Vagina (tissue), 2 donors: ENCODE data around the gene P4HTM. TPM values are rescaled to one million over a fixed set of nuclear protein-coding genes. Genes with fewer than 3 reads are reported as not detected.

Experiments used
- DNase-seq, 2 donors: peaks; one replicate each; pipeline ENCODE4 v3.0.0-alpha.2; 2017; ENCODE audit errors: extremely low spot score in 2 of 2
- H3K27ac ChIP-seq: fragments of 200-600 bp; sonication (generic); one replicate; pipeline ENCODE4 v1.5.1; 2019
- H3K27me3 ChIP-seq: fragments of 200-600 bp; sonication (generic); one replicate; pipeline ENCODE4 v1.5.1; 2019
- H3K36me3 ChIP-seq, 2 donors: fragments of 200-600 bp; sonication (generic); one replicate each; pipeline ENCODE4 v1.5.1; 2017 to 2019
- H3K4me1 ChIP-seq: fragments of 200-600 bp; sonication (generic); one replicate; pipeline ENCODE4 v1.5.1; 2019
- H3K4me3 ChIP-seq, 2 donors: fragments of 200-600 bp; sonication (generic); 1 replicate in 1 of 2; 2 replicates in 1 of 2; pipeline ENCODE4 v1.5.1; 2016 to 2019
- H3K9me3 ChIP-seq: fragments of 200-600 bp; sonication (generic); one replicate; pipeline ENCODE4 v1.5.1; 2019
- POLR2A ChIP-seq, 2 donors: fragments of 450-650 bp; IDR thresholded peaks; one replicate each; pipeline ENCODE4 v1.6.1; 2017; ENCODE audit warnings: antibody characterized with exemption in 2 of 2, mild to moderate bottlenecking in 2 of 2, moderate library complexity in 2 of 2
- POLR2AphosphoS5 ChIP-seq, 2 donors: sonication (generic); formaldehyde crosslinking; IDR thresholded peaks; one replicate each; pipeline ENCODE4 v1.9.0; 2017; ENCODE audit warnings: antibody characterized with exemption in 2 of 2, mild to moderate bottlenecking in 2 of 2, low read depth in 1 of 2; ENCODE audit not compliant: insufficient read depth in 1 of 2
- intact Hi-C: fragments of 100-400 bp; cut with DNase I; formaldehyde crosslinking; loops from one replicate; pipeline ENCODE4 v1.15.1; 2023
- total RNA-seq: library from RNA; depleted of rRNA; stranded (reverse); fragments of >200 nt; gene quantifications from one replicate; pipeline ENCODE4 v1.2.3, GENCODE V29; 2016
- TF ChIP-seq, protein P1 (sequence below), 3 experiments: fragments of 450-650 bp in 2 of 3; fragments of 200-600 bp in 1 of 3; sonication (generic) in 1 of 3; IDR thresholded peaks; one replicate each; pipeline ENCODE4 v1.5.1; 2017 to 2019; ENCODE audit warnings: antibody characterized with exemption in 3 of 3, mild to moderate bottlenecking in 2 of 3, moderate library complexity in 2 of 3

P4HTM gene
- total RNA-seq, 1 donor from 2014 or later = 43.5 TPM

DNA sequence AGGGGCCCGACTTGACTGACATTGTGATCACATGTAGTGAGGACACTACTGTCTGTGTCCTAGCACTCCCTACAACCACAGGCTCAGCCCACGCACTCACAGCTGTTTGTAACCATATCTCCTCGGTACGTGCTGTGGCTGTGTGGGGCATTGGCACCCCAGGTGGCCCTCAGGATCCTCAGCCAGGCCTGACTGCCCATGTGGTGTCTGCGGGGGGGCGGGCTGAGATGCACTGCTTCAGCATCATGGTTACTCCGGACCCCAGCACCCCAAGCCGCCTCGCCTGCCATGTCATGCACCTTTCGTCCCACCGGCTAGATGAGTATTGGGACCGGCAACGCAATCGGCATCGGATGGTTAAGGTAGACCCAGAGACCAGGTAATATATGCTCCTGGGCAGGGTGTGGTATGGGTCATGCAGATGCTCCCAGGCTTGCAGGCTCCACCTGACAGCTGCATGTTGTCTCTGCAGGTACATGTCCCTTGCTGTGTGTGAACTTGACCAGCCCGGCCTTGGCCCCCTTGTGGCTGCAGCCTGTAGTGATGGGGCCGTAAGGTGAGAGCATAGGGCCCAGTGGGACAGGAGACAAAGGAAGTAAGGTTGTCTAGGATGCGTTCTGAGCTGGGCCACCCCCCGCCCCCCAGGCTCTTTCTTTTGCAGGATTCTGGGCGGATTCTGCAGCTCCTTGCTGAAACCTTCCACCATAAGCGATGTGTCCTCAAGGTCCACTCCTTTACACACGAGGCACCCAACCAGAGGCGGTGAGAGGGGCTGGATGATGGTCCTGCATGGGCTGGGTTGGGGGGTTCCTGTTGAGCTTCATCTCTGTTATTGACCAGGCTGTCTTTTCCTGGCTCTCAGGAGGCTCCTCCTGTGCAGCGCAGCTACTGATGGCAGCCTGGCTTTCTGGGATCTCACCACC is 24.0 kb downstream of the P4HTM start:
- Histone ChIP-seq H3K36me3 (peaks cover 0 to 42% of the 10 kb centered on the region in 2 donors), H3K4me1 (peaks cover 39% of the 10 kb centered on the region)
- intact Hi-C loops = no loop called here

DNA sequence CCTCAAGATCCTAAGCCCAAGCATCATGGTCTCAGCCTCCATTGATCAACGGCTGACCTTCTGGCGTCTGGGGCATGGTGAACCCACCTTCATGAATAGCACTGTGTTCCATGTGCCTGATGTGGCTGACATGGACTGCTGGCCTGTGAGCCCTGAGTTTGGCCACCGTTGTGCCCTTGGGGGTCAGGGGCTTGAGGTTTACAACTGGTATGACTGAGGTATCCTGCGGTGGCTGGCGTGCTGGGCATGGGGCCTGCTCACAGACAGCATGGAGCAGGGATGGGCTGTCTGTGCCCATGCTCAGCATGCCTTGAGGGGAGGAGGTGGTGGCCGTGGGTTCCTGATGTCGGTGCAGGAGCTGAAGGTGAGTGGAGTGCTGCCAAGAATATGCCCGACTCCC is 25.0 kb downstream of the P4HTM start:
- no peaks in the 10 kb centered on the region for H3K9me3 ChIP-seq
- intact Hi-C loops = no loop called here

More for the DNA sequence above, 24.0 kb downstream of the P4HTM start:
- TF ChIP-seq, protein P1, sequence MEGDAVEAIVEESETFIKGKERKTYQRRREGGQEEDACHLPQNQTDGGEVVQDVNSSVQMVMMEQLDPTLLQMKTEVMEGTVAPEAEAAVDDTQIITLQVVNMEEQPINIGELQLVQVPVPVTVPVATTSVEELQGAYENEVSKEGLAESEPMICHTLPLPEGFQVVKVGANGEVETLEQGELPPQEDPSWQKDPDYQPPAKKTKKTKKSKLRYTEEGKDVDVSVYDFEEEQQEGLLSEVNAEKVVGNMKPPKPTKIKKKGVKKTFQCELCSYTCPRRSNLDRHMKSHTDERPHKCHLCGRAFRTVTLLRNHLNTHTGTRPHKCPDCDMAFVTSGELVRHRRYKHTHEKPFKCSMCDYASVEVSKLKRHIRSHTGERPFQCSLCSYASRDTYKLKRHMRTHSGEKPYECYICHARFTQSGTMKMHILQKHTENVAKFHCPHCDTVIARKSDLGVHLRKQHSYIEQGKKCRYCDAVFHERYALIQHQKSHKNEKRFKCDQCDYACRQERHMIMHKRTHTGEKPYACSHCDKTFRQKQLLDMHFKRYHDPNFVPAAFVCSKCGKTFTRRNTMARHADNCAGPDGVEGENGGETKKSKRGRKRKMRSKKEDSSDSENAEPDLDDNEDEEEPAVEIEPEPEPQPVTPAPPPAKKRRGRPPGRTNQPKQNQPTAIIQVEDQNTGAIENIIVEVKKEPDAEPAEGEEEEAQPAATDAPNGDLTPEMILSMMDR (IDR thresholded peaks at IDR 0.05) = no peak
- TF ChIP-seq POLR2A (IDR thresholded peaks at IDR 0.05) (no peak), POLR2AphosphoS5 (IDR thresholded peaks at IDR 0.05; ENCODE audit: insufficient read depth in 1 of 2, low read depth in 1 of 2) (no peak)
- Histone ChIP-seq H3K27ac (no peak overlapping the region), H3K27me3 (no peaks in the 10 kb centered on the region), H3K4me3 (no peak overlapping the region), H3K9me3 (no peaks in the 10 kb centered on the region)
- no peak for DNase-seq

DNA sequence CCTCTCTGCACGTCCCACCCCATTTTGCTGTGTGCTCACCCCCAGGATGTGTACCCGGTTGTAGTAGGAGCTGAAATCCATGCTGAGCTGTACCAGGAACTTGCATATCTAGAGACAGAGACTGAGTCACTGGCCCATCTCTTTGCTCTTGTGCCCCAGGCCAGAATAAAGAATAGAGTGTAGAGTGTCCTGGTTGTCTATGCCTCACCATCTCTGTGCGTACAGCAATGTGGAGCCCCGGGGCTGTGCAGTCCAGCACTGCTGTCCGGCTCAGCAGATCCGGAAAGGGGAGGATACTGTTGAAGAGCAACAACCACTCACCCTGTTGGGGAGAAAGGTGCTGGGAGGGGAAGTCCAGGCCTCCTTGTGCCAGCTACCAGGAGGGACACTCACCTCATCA is 25.7 kb downstream of the P4HTM start:
- H3K36me3 ChIP-seq = peaks cover 0 to 42% of the 10 kb centered on the region in 2 donors

More for the DNA sequence above, 25.0 kb downstream of the P4HTM start:
- H3K36me3 ChIP-seq = peaks cover 0 to 42% of the 10 kb centered on the region in 2 donors
- no peak overlapping the region for H3K27ac ChIP-seq
- H3K4me1 ChIP-seq = peaks cover 50% of the 10 kb centered on the region
- no peak for DNase-seq
- TF ChIP-seq, protein P1 (IDR thresholded peaks at IDR 0.05) = no peak
- TF ChIP-seq POLR2A (IDR thresholded peaks at IDR 0.05) = no peak
- no peak for TF ChIP-seq POLR2AphosphoS5 (IDR thresholded peaks at IDR 0.05; ENCODE audit: insufficient read depth in 1 of 2, low read depth in 1 of 2)
- H3K27me3 ChIP-seq = no peaks in the 10 kb centered on the region
- H3K4me3 ChIP-seq = no peak overlapping the region

DNA sequence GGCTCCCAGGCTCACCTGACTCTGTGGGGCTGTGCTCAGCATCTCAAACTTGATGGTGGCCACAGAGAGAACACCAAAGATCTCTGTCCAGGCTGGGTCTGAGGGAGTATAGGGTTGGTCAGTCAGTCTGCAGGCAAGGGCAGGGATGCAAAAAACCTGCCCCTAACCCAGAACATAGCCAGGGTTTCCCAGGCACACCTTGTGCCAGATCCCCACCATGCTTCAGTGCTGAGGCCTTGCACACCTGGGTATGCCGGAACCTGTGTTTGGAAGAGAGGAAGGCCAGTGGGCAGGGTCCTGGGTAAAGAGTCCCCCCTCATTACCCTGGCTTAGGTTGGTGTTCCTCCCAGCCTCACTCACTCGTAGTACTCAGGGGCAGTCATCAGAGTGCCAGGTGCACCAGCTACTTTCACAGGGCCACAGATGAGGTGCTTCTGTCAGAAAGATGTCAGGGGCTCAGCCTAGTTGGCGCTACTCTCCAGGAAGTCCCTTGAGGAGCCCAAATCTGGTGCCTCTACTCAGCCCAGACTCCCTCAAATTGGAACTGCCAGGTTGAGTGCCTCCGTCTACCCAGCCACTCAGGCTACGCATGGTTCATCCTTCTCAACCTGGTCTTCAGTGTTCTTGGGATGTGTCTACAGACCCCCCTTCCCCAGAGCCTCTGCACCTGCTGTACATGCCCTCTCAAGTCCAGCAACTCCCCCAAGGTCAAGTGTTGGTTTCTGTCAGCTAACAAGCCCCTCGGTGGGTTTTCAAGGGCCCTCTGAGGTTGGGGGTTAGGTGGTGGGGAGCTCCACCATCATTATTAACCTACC is 26.6 kb downstream of the P4HTM start:
- DNase-seq = no peak
- Histone ChIP-seq H3K27ac (no peak overlapping the region), H3K36me3 (peaks cover 0 to 42% of the 10 kb centered on the region in 2 donors), H3K27me3 (no peaks in the 10 kb centered on the region), H3K9me3 (no peaks in the 10 kb centered on the region), H3K4me1 (peaks cover 61% of the 10 kb centered on the region), H3K4me3 (no peak overlapping the region)
- TF ChIP-seq POLR2A (IDR thresholded peaks at IDR 0.05) (no peak), POLR2AphosphoS5 (IDR thresholded peaks at IDR 0.05; ENCODE audit: insufficient read depth in 1 of 2, low read depth in 1 of 2) (no peak)
- intact Hi-C loops = no loop called here

More for the DNA sequence above, 25.7 kb downstream of the P4HTM start:
- Histone ChIP-seq H3K9me3 (no peaks in the 10 kb centered on the region), H3K27me3 (no peaks in the 10 kb centered on the region), H3K4me3 (no peak overlapping the region), H3K4me1 (peaks cover 57% of the 10 kb centered on the region), H3K27ac (no peak overlapping the region)
- TF ChIP-seq, protein P1 (IDR thresholded peaks at IDR 0.05) = no peak
- TF ChIP-seq POLR2A (IDR thresholded peaks at IDR 0.05) (no peak), POLR2AphosphoS5 (IDR thresholded peaks at IDR 0.05; ENCODE audit: insufficient read depth in 1 of 2, low read depth in 1 of 2) (no peak)
- intact Hi-C loops = no loop called here
- no peak for DNase-seq

DNA sequence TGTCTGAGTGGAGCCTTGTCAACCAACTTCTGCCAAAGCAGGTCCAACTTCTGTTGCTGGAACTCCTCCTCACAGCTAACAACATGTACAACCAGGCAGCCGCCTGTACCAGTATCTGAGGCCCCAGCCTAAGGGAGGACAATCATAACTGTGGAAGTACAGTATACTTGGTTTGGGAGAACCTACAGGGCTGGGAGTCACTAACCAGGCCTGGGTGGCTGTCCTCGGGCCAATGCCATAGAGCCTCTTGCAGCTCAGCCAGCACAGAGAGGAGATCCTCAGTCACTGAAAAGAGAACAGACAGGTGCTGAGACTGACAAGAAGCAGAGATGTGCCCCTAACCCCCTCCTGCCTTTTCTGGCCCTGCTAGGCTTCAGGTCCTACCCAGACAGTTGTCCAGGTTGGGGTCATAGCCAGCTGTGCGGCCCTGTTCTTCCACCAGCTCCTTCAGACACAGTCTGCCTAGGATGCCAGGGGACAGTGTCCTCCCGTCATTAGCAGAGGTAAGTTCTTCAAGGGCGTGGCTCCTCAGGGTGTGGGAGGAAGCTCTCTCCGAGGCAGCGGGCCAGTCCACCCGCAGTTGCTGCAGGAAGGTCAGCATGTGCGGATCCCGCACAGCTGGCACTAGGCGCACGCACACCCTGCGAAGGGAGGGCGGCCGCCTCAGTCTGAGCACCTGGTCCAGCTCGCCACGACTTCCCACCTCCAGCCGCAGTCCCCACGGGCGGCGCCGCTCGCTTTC is 27.4 kb downstream of the P4HTM start:
- Histone ChIP-seq H3K27ac (peak overlapping the region; percentile 70), H3K27me3 (no peaks in the 10 kb centered on the region), H3K4me1 (peaks cover 59% of the 10 kb centered on the region), H3K9me3 (no peaks in the 10 kb centered on the region), H3K4me3 (peak overlapping the region; percentile 71 to 88), H3K36me3 (peaks cover 0 to 37% of the 10 kb centered on the region in 2 donors)
- TF ChIP-seq POLR2AphosphoS5 (IDR thresholded peaks at IDR 0.05; ENCODE audit: insufficient read depth in 1 of 2, low read depth in 1 of 2) (no peak), POLR2A (IDR thresholded peaks at IDR 0.05) (no peak)
- TF ChIP-seq, protein P1 (IDR thresholded peaks at IDR 0.05) = no peak
- no peak for DNase-seq
- intact Hi-C loops = no loop called here
